Measurements from ENCODE around the gene UBIAD1. TPM values are rescaled to one million over a fixed set of nuclear protein-coding genes. Genes with fewer than 3 reads are reported as not detected.
"Not testable (repeated sequence)": the region's sequence is repeated elsewhere in the genome, so short reads cannot be mapped to it uniquely, and the experiment has no call there.

Gene UBIAD1
- total RNA-seq, 1 donor from 2014 or later, result 10.5 TPM

- Histone ChIP-seq H3K27ac (no peak overlapping the region), H3K4me1 (no peaks in the 10 kb centered on the region), H3K27me3 (ENCODE audit: low read depth) (no peaks in the 10 kb centered on the region), H3K9me3 (no peaks in the 10 kb centered on the region), H3K4me3 (no peak overlapping the region), H3K36me3 (peaks cover 91% of the 10 kb centered on the region)
- ATAC-seq (no peak), DNase-seq (no peak)
- TF ChIP-seq, protein P1, sequence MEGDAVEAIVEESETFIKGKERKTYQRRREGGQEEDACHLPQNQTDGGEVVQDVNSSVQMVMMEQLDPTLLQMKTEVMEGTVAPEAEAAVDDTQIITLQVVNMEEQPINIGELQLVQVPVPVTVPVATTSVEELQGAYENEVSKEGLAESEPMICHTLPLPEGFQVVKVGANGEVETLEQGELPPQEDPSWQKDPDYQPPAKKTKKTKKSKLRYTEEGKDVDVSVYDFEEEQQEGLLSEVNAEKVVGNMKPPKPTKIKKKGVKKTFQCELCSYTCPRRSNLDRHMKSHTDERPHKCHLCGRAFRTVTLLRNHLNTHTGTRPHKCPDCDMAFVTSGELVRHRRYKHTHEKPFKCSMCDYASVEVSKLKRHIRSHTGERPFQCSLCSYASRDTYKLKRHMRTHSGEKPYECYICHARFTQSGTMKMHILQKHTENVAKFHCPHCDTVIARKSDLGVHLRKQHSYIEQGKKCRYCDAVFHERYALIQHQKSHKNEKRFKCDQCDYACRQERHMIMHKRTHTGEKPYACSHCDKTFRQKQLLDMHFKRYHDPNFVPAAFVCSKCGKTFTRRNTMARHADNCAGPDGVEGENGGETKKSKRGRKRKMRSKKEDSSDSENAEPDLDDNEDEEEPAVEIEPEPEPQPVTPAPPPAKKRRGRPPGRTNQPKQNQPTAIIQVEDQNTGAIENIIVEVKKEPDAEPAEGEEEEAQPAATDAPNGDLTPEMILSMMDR (IDR thresholded peaks at IDR 0.05), result no peak
- intact Hi-C loops (cut with DNase I), result no loop called here
Measured at GRCh38 chr1:11253226-11253625, 19.8 kb upstream of the UBIAD1 start.

- no peak overlapping the region for H3K4me3 ChIP-seq
- ATAC-seq (no peak), DNase-seq (no peak)
- TF ChIP-seq, protein P1 (IDR thresholded peaks at IDR 0.05), result no peak
- intact Hi-C loops (cut with DNase I), result no loop called here
- H3K36me3 ChIP-seq, result peaks cover 84% of the 10 kb centered on the region
- no peak overlapping the region for H3K27ac ChIP-seq
- H3K4me1 ChIP-seq, result peaks cover 6% of the 10 kb centered on the region
- no peaks in the 10 kb centered on the region for H3K27me3 ChIP-seq (ENCODE audit: low read depth)
- no peaks in the 10 kb centered on the region for H3K9me3 ChIP-seq
Measured at GRCh38 chr1:11256299-11256698, 16.7 kb upstream of the UBIAD1 start.

DNA sequence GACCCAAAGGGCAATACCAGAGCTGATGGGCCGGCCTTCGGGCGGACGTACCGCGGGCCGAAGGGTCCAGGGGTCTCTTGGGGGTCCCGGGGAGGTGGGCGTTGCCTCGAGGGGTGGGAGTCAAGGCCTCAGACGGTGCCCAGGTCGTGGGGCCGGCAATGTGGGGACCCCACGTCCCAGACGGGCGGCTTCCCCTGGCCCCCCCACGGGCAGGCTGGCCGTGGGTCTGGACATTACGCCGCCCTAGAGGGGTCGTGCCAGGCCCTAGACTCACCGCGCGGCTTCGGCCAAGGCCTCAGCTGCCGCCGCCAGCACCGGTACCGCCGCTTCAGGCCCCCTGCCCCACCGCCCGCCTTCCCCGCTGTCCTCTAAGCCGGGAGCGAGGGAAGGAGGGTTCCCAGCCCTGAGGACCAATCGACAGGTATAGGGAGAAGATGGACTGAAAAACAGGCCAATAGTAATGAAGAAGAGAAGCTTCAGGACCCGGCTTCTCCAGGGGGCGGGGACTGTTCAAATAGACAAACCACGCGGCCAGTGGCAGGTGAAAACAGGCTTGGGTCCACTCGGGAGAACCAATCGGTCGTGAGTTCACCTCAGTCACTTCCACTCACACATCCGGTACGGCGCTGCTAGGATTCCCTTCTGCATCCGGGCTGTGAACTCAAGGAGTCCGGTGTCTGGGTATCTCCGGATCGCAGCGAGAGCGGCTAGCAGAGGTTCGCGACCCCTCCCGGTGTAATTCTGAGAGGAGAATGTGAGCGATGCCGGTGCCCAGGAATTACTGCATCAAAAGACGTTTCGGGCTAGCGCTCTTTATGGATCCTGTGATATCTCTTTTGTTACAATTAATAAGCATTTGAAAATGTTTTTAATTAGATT, 10.6 kb upstream of the UBIAD1 start, which contains the start of gene MTOR:
TSS of gene MTOR (minus strand) at position 381 of the 879 bp plus-strand sequence. CDS start 3,142 bp downstream, outside the sequence.
- H3K27ac ChIP-seq, result peak within 1 kb of the TSS; percentile 86
- ATAC-seq, result peak; percentile 100

GRCh38 chr1:11266268-11267074, 6.5 kb upstream of the UBIAD1 start:
- no peak overlapping the region for H3K4me3 ChIP-seq
- H3K4me1 ChIP-seq, result peaks cover 8% of the 10 kb centered on the region
- no peak for DNase-seq
- TF ChIP-seq, protein P1 (IDR thresholded peaks at IDR 0.05), result no peak
- no peaks in the 10 kb centered on the region for H3K27me3 ChIP-seq (ENCODE audit: low read depth)
- intact Hi-C loops (cut with DNase I), result no loop called here
- ATAC-seq, result no peak
- no peak overlapping the region for H3K27ac ChIP-seq
- no peaks in the 10 kb centered on the region for H3K9me3 ChIP-seq
- no peaks in the 10 kb centered on the region for H3K36me3 ChIP-seq

More for the DNA sequence above, 10.6 kb upstream of the UBIAD1 start, which contains the start of gene MTOR:
- intact Hi-C loops (cut with DNase I), result no loop called here
- no peaks in the 10 kb centered on the region for H3K9me3 ChIP-seq
- H3K4me3 ChIP-seq, result peak within 1 kb of the TSS; percentile 99
- peak; percentile 99 for DNase-seq
- TF ChIP-seq, protein P1 (IDR thresholded peaks at IDR 0.05), result peak; percentile 16
- peaks cover 16% of the 10 kb centered on the region for H3K4me1 ChIP-seq
- no peaks in the 10 kb centered on the region for H3K27me3 ChIP-seq (ENCODE audit: low read depth)
- H3K36me3 ChIP-seq, result peaks cover 23% of the 10 kb centered on the region

DNA sequence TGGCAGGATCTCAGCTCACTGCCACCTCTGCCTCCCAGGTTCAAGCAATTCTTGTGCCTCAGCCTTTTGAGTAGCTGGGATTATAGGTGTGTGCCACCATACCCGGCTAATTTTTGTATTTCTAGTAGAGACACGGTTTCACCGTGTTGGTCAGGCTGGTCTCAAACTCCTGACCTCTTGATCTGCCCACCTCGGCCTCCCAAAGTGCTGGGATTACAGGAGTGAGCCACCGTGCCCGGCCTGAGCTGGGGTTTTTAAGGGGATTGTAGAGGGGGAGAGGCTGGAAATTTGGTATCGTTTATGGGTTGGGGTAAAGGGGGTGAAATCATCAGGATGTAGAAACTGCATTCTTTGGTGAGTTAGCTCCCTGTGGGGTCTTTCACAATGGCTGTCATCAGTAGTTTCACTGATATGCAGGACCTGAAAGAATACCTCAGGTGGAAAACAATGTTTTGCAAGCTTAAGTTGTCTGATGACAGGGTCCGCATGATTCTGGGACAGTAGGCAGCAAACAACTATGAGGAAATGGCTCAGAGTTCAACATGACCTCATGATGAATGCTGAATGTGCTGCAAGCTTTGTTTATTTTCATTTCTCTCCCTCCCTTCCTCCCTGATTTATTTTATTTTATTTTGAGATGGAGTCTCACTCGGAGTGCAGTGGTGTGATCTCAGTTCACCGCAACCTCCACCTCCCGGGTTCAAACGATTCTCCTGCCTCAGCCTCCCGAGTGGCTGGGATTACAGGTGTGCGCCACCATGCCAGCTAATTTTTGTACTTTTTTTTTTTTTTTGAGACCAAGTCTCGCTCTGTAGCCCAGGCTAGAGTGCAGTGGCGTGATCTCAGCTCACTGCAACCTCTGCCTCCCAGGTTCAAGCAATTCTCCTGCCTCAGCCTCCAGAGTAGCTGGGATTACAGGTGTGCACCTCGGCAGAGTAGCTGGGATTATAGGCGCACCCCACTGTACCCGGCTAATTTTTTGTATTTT, 5.4 kb upstream of the UBIAD1 start:
- H3K27me3 ChIP-seq (ENCODE audit: low read depth); H3K4me1 ChIP-seq; H3K4me3 ChIP-seq; intact Hi-C loops (cut with DNase I); H3K36me3 ChIP-seq; H3K27ac ChIP-seq; DNase-seq; ATAC-seq; H3K9me3 ChIP-seq: not testable (repeated sequence)
